ENCODE data around the gene DGKD. TPM values are rescaled to one million over a fixed set of nuclear protein-coding genes. Genes with fewer than 3 reads are reported as not detected.

The DGKD gene
- total and polyA plus RNA-seq, 7 donors: 59.4 to 365 (median 173) TPM

DNA sequence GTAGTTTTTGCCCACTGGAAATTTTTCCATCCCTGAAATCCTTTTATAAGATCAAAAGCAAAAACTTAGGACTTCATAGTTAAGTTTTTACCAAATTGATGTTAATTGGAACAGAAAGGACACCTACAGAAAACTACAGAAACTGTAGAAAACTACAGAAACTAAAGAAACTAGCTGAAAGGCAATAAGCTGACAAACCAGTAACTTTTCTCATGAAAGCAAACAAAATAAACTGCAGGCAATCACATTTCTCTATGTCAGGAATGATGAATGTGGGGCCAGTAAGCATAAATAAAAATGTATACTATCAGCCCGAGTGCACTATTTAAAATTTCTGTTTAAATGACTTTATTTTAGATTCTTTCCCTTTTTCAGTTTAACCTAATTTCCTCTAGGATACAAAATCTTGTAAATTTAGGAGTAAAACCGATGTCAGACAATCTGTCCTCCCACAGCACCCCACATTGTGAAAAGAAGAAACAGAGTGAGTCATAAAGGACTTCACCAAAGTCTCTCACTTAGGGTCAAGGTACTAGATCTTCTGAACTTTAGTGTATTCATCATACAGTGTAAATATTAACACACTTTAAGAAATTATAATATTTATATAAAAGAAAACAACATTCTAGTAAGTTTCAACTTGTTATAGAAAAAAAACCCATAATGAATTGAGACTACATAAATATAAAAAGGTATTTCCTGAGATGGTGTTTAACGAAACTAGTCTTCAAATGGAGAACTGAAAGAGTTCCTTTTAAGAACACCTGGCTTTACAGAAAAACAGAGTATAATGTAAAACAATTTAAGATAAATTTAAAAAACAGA, 165.7 kb downstream of the DGKD start:
- TF ChIP-seq, protein P1, sequence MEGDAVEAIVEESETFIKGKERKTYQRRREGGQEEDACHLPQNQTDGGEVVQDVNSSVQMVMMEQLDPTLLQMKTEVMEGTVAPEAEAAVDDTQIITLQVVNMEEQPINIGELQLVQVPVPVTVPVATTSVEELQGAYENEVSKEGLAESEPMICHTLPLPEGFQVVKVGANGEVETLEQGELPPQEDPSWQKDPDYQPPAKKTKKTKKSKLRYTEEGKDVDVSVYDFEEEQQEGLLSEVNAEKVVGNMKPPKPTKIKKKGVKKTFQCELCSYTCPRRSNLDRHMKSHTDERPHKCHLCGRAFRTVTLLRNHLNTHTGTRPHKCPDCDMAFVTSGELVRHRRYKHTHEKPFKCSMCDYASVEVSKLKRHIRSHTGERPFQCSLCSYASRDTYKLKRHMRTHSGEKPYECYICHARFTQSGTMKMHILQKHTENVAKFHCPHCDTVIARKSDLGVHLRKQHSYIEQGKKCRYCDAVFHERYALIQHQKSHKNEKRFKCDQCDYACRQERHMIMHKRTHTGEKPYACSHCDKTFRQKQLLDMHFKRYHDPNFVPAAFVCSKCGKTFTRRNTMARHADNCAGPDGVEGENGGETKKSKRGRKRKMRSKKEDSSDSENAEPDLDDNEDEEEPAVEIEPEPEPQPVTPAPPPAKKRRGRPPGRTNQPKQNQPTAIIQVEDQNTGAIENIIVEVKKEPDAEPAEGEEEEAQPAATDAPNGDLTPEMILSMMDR (IDR thresholded peaks at IDR 0.05): no peak
- no peak for ATAC-seq
- Histone ChIP-seq H3K9me3 (no peaks in the 10 kb centered on the region), H3K36me3 (ENCODE audit: insufficient read depth in 1 of 2, low read depth in 1 of 2) (peaks cover 0 to 94% of the 10 kb centered on the region in 2 donors), H3K4me1 (no peaks in the 10 kb centered on the region), H3K27me3 (ENCODE audit: insufficient read depth in 3 of 3, low read length in 2 of 3) (no peaks in the 10 kb centered on the region), H3K4me3 (no peak overlapping the region), H3K27ac (no peak overlapping the region)
- 83 to 87% (median 85%) methylated on average over 3 of the region's 3 CpGs for WGBS, 3 donors
- intact Hi-C loops (cut with DNase I): loop anchor here in 1 of 2 donors (10.0 kb wide), 1 partner anchor 715 kb away; no protein-coding TSS in a partner anchor
- no peak for DNase-seq

Other genes with a start within 250 kb of the DGKD start
- gene ATG16L1, start 102.8 kb upstream of the DGKD start, total RNA-seq: 10 to 100 TPM; 14.3 to 26.3 (median 22.1) TPM
- 10 to 100 TPM; 15.1 to 46.3 (median 24.0) TPM for gene ATG16L1, start 102.8 kb upstream of the DGKD start, polyA plus RNA-seq
- not detected for gene SAG, start 46.7 kb upstream of the DGKD start, total RNA-seq
- gene SAG, start 46.7 kb upstream of the DGKD start, polyA plus RNA-seq: not detected
- 10 to 100 TPM; 13.3 to 23.3 (median 21.9) TPM for gene USP40, start 212.3 kb downstream of the DGKD start, total RNA-seq
- 10 to 100 TPM in 1 of 3 donors, 1 to 10 TPM in 2; 9.1 to 19.4 (median 9.3) TPM for gene USP40, start 212.3 kb downstream of the DGKD start, polyA plus RNA-seq